ENCODE data around the gene NOS1AP.
"Not testable (repeated sequence)": the region's sequence is repeated elsewhere in the genome, so short reads cannot be mapped to it uniquely, and the experiment has no call there.

Gene NOS1AP

DNA sequence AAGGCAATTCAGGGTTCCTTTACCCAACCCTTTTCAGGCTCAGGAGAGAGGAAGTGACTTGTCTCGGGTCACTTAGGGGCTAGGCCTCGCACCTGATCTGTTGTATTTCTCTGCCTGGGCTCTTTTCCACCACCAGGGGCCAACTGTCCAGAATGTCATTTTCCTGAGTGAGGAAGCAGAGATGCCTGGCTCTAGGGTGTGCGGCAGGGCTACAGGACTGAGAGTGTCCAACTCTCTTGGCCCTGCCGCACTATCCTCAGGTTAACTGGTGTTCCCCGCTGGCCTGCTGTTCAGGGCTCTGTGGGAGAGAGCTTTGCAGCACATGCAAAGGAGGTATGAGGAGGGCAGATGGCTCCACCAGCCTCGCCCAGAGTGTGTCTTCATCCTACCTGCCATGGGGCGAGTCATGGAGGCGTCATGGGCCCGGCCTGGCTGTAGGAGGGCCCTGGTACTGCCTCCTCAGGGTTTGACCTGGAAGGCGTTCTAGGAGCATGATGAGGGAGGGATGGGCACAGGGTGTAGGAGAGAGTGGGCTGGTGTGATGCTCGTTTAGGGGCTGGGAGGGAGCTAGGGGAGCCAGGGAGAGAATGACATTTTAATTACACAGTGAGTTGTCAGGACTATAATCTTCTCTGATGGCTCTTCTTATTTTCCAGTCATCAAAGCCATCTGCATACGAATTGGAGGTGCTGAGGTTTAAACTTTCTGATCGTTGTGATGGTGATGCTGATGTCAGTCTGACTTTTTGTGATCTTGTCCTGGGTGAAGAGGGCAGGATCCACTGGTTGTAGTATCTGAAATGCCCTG lies 128.3 kb downstream of the NOS1AP start:
- DNase-seq = no peak

DNA sequence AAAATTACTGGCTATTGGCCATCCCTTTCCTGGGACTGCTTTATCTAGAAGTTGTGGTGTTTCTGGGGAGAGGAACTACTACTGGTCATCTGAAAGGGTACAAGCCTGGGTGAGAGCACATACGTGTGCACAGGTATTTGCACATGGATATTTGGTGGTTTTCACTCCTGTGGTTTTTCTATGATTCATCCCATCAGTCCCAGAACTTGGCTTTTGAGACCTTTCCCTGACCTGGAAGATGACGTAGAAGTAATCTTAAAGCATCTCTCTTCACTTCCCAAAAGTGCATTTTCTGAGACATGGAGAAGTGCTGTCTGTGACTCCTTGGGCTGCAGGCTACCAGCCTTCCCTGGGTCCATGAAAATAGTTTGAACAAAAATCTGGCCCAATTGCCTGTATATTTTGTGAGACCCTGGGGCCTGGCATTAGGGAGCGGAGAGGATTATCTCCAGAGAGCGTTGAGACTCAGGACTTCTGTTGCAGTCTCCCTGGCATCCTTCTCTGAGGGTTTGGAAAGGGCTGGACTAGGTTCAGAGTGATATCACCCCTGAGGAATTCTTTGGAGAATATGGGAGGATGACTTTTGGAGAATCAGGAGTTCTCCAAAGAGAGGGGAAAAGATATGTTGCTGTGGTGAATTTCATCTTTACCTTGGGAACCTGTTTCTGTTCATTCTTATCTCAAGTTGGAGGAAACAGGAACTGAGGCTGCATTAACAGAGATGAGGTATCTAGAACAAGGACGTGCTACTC lies 130.8 kb downstream of the NOS1AP start:
- no peak for DNase-seq

DNA sequence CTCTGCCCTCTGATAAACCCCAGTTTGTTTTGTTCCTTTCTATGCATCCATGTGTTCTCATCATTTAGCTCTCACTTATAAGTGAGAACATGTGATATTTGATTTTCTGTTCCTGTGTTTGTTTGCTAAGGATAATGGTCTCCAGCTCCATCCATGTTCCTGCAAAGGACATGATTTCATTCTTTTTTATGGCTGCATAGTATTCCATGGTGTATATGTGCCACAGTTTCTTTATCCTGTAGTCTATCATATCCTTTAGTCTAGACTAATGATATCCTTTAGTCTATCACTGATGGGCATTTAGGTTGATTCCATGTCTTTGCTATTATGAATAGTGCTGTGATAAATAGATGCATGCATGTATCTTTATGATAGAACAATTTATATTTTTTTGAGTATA lies 131.6 kb downstream of the NOS1AP start:
- not testable (repeated sequence) for DNase-seq

DNA sequence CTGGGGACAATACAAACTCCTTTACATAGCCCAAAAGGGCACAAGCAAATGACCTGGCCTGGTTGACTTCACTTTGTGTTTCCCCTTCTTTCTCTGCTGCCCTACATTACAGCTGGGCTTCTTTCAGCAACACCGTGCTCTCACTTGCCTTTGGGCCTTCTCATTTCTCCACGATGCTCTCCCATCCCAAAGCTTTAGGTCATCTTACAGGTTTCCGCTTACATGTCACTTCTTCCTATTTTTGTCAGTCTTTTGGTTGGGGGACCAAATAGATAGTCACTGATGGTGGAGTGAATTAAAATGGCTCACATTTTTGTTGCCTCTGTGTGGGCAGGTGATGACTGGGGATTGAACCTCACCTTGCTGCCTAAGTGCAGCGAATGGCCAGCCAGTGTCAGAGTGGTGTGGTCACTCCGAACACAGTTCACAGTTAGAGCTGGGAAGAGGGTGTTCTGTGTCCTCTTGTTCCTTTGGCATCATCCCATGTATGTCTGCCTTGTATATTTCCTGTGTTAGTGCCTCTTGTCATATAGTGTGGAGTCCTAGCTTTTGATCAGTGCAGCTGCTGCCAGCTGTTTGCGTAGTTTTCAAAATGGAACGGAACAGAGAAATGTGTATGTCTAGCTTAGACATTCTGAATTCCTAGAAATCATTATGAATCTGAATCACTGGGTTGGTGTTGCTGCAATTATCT lies 134.8 kb downstream of the NOS1AP start:
- DNase-seq = no peak

DNA sequence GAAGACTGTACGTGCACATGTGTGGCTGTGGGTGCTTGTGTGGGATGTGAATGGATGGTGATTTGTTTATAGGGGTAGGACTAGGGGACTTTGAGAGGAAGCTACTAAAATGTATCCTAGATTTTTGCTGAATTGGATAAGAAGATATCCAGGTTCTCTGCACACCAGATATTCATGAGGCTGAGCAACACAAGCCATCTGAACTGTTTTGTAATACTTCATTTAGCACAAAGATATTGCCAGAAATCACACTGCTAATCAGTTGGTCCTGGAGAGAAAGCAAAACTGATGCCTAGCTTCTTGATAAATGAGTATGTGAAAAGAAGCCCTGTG lies 135.3 kb downstream of the NOS1AP start:
- DNase-seq = no peak

DNA sequence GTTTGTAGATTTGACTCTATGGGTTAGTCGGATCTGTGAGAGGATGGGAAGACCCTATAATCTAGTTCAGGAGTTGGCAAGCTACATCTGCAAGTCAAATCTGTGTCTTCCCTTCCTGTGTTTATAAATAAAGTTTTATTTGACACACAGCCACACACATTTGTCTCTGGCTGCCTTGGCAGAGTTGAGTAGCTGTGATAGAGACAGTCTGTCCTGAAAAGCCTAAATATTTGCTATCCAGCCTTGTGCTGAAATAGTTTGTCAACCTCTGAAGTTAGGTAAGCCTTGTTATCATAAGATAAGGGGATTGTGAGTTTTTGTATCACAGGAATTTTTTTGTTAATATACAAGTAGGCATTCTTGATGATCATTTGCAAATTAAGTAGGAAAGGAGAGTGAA lies 136.8 kb downstream of the NOS1AP start:
- DNase-seq = no peak

DNA sequence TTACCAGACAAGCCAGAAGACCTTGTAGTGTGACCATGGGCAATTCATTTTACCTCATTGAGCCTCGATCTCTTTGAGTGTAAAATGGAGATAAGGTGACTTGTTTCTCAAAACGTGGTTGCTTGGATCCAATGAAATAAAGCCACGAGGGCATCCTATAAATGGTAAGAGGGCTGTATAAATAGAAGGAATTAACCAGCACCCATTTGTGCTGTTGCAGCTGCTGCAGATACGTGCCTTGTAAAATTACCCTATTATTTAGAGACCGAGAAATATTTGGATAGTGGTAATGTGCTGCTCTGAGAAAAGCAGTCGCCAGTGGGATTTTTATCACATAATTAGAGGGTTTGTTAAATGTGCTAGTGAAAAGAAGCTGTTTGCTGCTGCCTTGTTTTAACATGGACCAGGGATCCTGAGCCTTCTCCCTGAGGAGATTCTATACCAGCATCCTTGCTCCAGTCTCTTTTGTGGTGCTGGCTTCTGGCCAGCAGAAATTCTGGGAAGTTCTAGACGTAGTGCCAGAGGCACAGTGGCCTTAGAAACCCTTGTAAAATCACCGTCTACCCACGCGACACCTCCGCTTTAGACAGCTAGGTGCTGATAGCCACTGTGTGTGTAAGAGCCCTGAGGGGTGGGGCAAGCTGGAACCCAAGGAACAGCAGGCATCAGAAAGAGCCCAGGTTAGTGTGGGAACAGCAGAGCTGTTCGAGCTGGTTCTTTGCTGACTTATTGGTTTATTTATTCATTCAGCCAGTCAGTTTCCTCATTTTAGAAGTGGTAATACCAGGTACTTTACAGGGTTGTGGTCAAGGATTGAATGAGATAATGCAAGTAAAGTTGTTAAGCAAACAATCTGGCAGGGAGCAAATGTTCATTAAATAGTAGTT lies 137.5 kb downstream of the NOS1AP start:
- DNase-seq = no peak

DNA sequence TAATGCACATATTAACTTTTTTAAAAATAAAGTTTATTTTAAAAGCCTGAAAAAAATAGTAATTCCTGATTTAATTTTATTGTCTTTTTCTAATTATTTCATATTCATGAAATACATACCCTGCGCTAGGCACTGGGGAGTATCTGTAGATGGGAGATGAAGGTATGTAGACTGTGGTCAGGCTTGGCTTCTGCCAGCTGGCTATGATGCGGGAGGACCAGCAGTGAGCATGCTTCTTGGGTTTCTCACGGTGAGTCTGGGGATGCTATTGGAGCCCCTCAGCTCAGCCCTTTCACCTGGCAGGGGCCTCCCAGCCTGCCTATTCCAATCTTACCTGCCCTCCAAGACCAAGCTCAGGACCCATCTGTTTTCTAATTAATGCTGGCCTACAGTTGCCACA lies 138.4 kb downstream of the NOS1AP start:
- DNase-seq = no peak

DNA sequence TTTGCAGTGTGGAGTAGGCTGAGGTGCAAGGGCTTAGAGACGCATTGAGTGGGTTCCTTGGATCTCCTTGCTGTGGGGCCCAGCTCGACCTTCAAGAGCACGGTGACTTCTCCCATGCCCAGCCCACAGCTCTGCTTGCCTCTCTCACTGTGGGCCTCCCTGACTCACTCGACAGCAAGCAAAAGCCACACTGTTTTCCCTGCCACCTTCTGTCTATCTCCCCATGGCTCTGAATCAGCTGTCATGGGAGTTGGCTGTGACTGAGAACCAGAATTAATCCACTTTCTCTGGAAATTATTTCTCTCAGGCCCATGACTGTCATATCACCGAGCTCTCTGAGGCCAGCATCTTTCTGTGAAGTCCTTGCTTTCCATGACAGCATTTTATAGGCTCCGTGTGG lies 140.7 kb downstream of the NOS1AP start:
- DNase-seq = no peak

DNA sequence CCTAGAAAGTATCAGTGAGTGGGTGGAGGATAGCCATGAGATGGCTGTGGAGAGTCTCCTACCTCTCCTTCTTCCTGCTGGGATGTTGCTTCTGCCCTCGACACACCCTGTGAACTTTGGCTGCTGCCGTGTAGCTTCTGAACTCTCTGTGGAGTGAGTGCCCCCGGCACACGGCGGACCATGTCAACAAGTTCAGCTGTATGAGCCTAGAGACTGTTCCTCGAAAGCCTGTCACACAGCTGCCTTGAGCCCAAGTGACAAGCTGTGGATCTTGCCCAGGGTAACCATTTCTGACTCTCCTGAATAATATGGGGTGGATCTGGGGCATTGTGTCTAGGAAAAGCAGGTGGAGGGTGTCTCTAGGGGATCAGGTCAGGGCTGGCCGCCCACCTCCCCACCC lies 143.2 kb downstream of the NOS1AP start:
- no peak for DNase-seq

DNA sequence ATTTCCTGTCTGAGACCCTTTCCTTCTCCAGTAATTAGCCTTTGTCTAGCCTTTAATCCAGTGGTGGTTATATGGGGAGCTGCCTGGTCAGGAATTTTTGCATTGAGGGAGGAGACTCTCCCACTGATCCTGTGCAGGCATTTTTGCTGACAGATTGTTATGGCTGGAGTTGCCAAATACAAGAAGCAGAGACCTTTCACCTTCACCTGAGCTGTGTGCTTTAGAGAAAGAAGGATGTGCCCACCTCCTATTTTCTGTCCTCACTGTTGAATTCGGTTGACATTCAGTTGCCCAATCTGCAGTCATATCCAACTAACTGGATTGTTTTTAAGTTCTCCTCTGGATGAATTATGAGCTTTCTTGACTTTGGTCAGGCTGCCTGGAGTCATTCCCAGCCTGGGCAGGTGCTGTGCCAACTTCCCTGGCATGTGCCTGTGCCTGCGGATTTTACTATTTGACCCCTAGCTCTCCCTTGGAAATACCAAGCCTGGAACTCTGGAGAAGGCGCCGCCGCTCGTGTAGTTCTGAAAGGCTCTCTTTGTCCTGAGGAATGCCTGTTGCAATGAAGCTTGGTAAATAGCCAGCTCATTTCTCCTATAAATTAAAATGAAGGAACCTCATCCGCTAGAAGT lies 143.9 kb downstream of the NOS1AP start:
- DNase-seq = no peak

DNA sequence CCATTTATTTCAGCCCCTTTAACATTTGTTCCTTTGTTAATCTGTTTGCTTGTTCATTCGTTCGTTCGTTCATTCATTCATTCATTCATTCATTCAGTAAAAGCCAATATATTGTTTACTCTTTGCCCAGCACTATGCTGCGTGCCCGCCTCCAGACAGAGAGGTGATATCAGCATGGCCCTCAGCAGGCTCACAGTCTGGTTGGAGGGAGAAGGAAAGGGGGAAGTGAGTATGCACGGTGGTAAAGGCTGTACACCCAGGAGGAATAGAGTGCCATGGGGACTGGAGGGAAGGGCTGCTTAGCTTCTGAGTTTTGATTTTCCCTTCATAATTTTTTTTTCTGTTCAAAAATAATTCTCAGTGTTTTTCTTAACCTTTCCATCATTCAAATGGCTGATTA lies 144.7 kb downstream of the NOS1AP start:
- DNase-seq = no peak

DNA sequence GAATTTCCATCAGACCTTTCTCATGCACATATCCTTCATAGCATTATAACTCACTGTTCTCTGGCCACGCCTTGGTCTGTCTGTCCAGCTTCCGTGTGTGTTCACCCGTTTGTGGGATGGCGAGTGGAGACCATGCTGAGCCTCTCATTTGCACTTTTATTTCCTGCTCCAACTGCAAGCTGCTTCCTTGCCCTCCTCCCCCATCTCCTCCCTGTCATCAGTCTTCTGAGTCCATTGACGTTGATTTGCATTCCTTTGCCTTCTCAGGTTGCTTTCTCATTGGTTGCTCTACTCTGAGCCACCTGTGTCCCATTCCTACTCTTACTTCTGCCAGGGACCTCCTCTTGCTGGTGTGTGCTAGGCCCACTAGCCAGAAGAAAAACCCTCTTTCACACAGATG lies 146.4 kb downstream of the NOS1AP start:
- no peak for DNase-seq

DNA sequence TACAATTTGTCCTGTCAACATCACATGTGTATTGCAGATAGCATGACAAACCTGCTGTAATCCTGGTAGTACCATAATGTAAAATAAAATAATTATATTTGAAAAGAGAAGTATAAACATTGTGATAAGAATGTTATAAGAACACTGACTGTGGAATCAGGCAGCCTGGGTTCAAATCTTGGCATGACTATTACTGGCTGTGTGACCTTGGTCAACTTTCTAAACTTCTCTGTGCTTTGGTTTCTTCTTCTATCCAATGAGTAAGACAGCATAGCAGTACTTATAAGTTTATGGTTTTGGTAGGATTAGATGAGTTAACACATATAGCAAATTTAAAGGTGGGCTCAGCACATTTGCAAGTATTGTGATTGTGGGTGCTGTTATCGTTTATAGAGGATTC lies 147.1 kb downstream of the NOS1AP start:
- no peak for DNase-seq

DNA sequence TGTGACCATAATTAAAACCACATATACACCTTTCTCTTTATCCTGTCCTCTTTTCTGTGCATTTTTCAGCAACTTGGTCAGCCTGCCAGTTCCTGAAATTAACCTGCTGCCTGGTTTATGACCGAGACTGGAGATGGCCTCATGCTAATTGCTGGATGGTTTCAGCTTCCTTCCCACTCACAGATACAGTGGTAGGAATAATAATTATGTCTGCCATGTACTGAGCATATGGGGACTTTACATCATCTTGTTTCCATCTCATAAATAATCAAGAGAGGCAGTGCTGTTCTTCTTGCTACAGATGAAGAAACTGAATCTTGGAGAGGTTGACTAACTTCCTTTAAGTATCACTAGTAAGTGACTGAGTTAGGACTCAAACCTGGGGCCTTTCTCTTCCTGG lies 148.2 kb downstream of the NOS1AP start:
- DNase-seq = no peak

DNA sequence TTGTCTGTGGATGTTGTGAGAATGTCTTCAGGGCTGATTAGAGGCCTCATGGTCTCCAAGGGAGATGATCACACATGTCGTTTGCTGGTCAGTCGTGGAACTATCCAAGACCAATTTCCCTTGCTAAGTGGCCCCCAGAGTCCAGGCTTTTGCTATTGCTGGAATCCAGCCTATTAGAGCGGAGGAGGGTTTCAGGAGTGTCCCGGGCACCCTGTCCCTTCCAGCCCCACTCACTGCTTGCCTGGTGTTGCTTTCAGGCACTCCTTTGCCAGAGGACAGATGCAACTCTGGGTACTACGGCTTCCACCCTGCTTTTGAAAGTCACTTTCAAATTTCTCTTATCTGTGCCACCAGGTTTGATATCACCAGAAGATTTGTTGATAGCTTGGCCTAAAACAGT lies 149.1 kb downstream of the NOS1AP start:
- DNase-seq = no peak

DNA sequence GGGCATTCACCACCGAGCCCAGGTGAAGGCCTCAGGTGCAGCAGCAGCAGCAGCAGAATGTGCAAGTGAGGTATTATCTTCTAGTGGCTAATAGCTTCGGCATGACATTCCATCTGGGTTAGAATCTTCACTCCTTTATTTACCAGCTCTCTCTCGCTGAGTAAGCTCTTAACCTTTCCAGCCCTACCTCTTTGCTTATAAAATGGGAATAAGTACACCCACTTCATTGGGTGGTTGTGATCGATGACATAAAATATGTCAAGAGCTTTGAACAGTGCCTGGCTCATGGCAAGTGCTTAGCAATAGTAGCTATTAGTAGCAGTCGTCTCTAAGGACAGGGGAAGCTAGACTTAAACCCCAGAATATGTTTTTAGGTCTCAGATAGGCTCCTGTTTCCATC lies 149.5 kb downstream of the NOS1AP start:
- no peak for DNase-seq

DNA sequence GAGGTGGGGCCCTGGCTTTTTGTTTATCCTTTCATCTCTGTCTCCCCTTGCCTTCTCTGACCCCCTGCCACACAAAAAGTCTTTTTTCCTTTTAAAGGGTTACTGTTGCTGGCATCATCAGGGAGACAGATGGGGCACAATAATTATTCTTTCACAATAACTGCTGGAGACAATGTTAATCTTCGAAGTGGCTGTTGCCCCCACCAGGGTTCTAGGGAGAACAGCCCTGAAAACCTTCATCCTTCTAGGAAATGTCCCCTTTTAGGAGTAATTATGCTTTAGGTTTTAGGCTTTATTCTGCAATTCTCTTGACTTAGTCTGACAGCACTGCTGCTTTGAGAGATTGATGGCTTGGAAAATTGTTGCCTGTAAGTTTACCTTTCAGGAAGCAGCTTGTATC lies 150.0 kb downstream of the NOS1AP start:
- no peak for DNase-seq

DNA sequence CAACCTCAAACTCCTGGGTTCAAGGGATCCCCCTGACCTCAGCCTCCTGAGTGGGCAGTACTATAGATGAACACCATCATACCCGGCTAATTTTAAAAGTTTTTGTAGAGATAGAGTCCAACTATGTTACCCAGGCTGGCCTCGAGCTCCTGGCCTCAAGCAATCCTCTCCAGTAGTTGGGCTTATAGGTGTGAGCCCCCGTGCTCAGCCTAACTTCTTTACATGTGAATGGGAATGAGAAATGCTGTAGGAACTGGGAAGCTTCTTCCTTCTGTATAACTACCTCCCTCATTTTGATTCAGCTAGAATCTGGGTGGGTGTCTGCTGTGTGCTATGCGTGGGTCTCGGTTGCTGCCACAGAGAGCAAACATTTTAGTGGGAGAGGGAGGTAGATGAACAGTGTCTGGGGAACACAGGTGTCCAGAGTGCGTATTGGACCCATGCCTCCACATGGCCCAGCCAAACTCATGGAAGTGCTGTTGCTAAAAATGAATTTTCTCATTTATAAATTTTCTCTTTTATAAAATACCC lies 150.6 kb downstream of the NOS1AP start:
- DNase-seq = no peak

DNA sequence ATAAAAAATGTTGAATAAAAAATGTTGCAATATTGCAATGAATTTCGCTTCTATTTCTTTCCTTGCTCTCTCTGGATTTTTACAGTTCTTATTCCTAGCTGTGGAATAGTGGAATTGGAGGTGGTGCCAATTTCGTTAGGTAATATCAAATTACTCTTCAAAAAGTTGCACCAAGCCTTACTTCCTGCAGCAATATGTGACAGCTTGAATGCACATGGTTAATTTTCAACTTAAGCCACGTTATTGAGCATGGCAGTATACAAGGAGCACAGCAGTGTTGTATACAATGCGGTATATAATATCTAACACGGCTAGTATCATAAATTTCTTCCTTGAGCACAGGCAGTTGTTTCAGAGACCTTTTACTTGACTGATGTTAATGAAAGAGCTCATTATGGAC lies 152.5 kb downstream of the NOS1AP start:
- no peak for DNase-seq

DNA sequence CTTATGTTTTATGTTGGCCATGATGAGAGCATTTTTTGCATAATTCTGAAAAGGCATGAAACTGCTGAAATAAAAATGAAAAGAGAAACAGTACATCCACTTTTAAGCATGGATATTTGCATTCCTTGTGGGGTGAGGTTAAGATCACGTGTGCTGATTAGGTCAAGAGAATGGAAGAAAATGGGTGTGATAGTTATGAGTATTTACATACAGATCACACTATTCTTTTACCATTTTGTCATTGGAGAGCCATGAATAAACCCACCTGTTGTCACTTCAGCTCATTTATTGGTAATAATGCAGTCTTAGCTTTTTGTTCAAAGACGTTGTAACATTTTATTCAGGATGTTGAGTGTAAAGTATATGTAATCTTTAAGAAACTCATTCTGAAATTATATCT lies 153.2 kb downstream of the NOS1AP start:
- DNase-seq = no peak

DNA sequence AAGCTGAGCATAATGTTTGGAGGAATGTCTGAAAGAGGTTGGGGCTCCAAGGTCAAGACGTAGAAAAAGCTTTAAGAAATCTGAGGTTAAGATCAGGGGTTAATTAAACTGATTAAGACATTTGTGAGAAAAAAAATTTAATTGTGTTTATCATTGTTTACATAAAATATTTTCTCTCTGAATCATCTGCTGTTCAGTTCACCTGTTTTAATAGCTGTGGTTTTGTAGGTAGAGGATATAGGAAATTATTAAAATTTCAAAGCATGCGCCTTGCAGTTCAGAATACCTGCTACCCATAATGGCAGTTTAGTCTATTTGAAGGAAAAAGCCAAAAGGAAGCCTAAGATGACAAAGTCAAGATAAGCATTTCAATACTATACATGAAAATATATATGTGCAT lies 154.0 kb downstream of the NOS1AP start:
- no peak for DNase-seq
